ENCODE measurements around the gene LRRC14B. TPM values are rescaled to one million over a fixed set of nuclear protein-coding genes. Genes with fewer than 3 reads are reported as not detected.
"Not testable (repeated sequence)": the region's sequence is repeated elsewhere in the genome, so short reads cannot be mapped to it uniquely, and the experiment has no call there.

The LRRC14B gene
- total RNA-seq, 1 donor from 2014 or later: not detected

GRCh38 chr5:208449-209114 lies 17.3 kb downstream of the LRRC14B start:
- no peak overlapping the region for H3K27ac ChIP-seq
- TF ChIP-seq CTCF (IDR thresholded peaks at IDR 0.05): no peak
- peak; percentile 57 for DNase-seq

GRCh38 chr5:213803-214395 lies 22.6 kb downstream of the LRRC14B start:
- intact Hi-C loops (cut with DNase I): no loop called here
- DNase-seq (no peak), ATAC-seq (no peak)
- Histone ChIP-seq H3K36me3 (peaks cover 5% of the 10 kb centered on the region), H3K4me3 (no peak overlapping the region), H3K27ac (no peak overlapping the region), H3K27me3 (no peaks in the 10 kb centered on the region), H3K4me1 (peaks cover 4% of the 10 kb centered on the region), H3K9me3 (no peaks in the 10 kb centered on the region)
- no peak for TF ChIP-seq CTCF (IDR thresholded peaks at IDR 0.05)

More at GRCh38 chr5:208449-209114, 17.3 kb downstream of the LRRC14B start:
- Histone ChIP-seq H3K4me3 (no peak overlapping the region), H3K9me3 (no peaks in the 10 kb centered on the region), H3K4me1 (no peaks in the 10 kb centered on the region), H3K27me3 (no peaks in the 10 kb centered on the region), H3K36me3 (peaks cover 28% of the 10 kb centered on the region)
- ATAC-seq: no peak
- intact Hi-C loops (cut with DNase I): no loop called here

GRCh38 chr5:215256-215655 lies 24.0 kb downstream of the LRRC14B start:
- H3K27me3 ChIP-seq; H3K36me3 ChIP-seq; H3K27ac ChIP-seq; ATAC-seq; intact Hi-C loops (cut with DNase I); H3K9me3 ChIP-seq; DNase-seq; H3K4me3 ChIP-seq: not testable (repeated sequence)
- peaks cover 14% of the 10 kb centered on the region for H3K4me1 ChIP-seq

GRCh38 chr5:216076-216475 lies 24.8 kb downstream of the LRRC14B start:
- H3K9me3 ChIP-seq; H3K36me3 ChIP-seq; H3K4me3 ChIP-seq; H3K27me3 ChIP-seq; ATAC-seq; intact Hi-C loops (cut with DNase I); H3K27ac ChIP-seq: not testable (repeated sequence)
- peaks cover 22% of the 10 kb centered on the region for H3K4me1 ChIP-seq
- peak; percentile 54 for DNase-seq

GRCh38 chr5:217494-218456 lies 26.5 kb downstream of the LRRC14B start, which contains the start of the genes CCDC127 and SDHA:
TSS of gene CCDC127 (minus strand) at chr5:218153. CDS start at chr5:216849, 1,304 bp downstream.
TSS of gene SDHA (plus strand) at chr5:218320. CDS start at chr5:218356, 36 bp downstream.
- peak within 1 kb of the TSS; percentile 90 for H3K27ac ChIP-seq
- peak; percentile 96 for ATAC-seq
- peak; percentile 99 for DNase-seq
- H3K36me3 ChIP-seq; intact Hi-C loops (cut with DNase I); H3K27me3 ChIP-seq; H3K9me3 ChIP-seq: not testable (repeated sequence)
- peaks cover 31% of the 10 kb centered on the region for H3K4me1 ChIP-seq
- peak within 1 kb of the TSS; percentile 86 for H3K4me3 ChIP-seq
- TF ChIP-seq CTCF (IDR thresholded peaks at IDR 0.05): peak; percentile 21

- no peaks in the 10 kb centered on the region for H3K9me3 ChIP-seq
- H3K36me3 ChIP-seq: peaks cover 5% of the 10 kb centered on the region
- no peaks in the 10 kb centered on the region for H3K27me3 ChIP-seq
- TF ChIP-seq CTCF (IDR thresholded peaks at IDR 0.05): no peak
- peak overlapping the region; percentile 90 for H3K27ac ChIP-seq
- intact Hi-C loops (cut with DNase I): no loop called here
- H3K4me1 ChIP-seq: peaks cover 39% of the 10 kb centered on the region
- H3K4me3 ChIP-seq: peak overlapping the region; percentile 86
- DNase-seq: peak; percentile 76
- ATAC-seq: peak; percentile 64
These were observed 27.4 kb downstream of the LRRC14B start for GRCh38 chr5:218457-219291.

Data from upper lobe of right lung (tissue), 1 donor.